GM20000 (cell line): ENCODE measurements around the gene ZNF415.

Experiments used
- DNase-seq: peaks from one replicate; pipeline ENCODE4 v3.0.0; 2012; ENCODE audit warnings: low spot score
- TF ChIP-seq, protein P1 (sequence below): IDR thresholded peaks from 2 replicates; pipeline ENCODE4 v1.5.1; 2012; ENCODE audit warnings: mild to moderate bottlenecking, control low read depth; ENCODE audit errors: extremely low read depth, missing control alignments

Gene ZNF415

DNA sequence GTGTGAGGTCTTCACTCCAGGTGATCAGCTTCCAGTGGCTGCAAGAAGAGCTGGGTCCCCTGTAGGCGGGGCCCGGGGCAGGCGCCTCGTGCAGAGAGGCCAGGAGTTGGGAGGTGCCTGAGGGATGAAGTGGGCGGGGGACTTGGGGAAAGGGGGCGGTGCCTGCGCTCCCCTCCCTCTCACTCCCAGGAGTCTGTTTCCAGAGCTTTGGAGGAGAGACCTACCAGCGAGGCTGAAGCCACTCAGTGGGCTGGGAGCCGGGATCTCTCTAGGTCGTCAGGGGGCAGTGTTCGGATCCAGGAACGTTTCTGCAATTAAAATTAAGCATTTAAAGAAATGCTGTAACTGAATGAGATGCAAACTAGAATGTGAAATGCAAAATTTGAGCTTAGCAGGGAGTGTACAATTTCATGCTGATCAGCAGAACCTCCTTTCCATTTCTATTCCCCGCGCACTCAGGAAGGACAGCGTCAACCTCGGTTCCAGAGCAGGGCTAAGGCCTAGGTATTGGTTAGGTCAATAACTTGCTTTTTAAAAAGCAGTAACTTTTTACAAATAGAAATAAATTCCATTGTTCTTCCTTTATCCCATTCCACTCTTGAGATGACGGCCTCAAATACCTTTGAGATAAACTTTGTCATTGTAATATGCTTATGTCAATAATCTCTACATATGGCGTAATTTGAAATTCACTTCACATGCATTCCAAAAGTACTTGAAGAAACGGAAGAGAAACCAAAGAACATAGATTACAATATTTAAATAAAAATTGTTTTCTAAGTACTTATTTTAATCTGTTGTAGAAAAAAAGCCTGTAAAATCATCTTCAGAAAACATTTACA, 41.1 kb downstream of the ZNF415 start:
- TF ChIP-seq, protein P1, sequence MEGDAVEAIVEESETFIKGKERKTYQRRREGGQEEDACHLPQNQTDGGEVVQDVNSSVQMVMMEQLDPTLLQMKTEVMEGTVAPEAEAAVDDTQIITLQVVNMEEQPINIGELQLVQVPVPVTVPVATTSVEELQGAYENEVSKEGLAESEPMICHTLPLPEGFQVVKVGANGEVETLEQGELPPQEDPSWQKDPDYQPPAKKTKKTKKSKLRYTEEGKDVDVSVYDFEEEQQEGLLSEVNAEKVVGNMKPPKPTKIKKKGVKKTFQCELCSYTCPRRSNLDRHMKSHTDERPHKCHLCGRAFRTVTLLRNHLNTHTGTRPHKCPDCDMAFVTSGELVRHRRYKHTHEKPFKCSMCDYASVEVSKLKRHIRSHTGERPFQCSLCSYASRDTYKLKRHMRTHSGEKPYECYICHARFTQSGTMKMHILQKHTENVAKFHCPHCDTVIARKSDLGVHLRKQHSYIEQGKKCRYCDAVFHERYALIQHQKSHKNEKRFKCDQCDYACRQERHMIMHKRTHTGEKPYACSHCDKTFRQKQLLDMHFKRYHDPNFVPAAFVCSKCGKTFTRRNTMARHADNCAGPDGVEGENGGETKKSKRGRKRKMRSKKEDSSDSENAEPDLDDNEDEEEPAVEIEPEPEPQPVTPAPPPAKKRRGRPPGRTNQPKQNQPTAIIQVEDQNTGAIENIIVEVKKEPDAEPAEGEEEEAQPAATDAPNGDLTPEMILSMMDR: no peak
- no peak for DNase-seq

DNA sequence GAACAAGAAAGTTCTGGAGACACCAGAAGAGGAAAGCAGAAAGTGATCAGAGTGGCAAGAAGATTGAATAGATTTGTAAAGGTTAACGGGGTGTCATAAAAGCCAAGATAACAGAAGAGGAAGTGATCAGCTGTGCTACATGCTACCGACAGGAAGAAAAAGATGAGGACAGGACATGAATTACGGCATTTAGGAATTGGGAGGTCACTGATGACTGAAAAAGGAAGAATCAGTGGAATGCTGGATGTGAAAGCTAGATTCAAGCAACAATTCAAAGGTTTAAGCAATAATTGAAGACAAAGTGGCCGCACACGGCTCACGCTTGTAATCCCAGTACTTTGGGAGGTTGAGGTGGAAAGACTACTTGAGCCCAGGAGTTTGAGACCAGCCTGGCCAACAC, 44.6 kb downstream of the ZNF415 start:
- TF ChIP-seq, protein P1: no peak

DNA sequence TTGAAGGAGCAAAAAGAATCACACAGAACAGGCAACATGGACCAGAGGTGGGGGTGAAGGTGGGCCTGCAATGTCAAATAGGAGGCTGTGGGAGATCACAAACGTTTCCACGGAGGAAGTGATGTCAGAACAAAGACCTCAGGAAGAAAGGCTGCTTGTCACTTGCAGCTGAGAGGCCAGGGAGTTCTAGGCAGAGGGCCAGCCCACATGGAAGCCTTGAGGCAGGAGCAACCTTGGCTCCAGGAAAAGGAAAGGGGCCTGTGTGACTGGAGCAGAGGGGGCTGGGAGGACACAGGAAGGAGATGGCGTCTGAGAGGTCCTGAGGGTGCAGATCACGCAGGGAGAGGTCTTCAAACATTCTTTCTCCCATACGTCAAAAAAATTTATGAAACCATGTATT, 45.8 kb downstream of the ZNF415 start:
- no peak for DNase-seq
- TF ChIP-seq, protein P1: no peak

More for the DNA sequence above, 44.6 kb downstream of the ZNF415 start:
- no peak for DNase-seq

DNA sequence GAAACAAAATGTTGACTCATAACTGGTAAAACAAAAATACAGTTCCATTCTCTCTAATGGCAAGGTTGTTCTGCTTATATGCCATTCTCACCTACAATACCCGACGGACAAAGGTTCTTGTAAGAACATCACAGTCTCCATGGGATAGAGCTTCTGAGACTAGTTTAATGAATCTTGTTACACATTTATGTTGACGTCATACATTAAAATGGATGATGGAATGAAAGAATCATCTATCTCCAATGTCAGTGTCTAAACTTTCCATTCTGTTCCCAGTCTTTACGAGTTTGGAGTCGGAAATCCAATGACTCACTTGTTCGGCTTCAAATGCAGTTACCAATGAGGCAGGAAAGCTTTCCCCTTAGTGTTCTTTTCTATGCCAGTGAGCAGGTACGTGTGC, 47.2 kb downstream of the ZNF415 start:
- TF ChIP-seq, protein P1: no peak
- DNase-seq: no peak

DNA sequence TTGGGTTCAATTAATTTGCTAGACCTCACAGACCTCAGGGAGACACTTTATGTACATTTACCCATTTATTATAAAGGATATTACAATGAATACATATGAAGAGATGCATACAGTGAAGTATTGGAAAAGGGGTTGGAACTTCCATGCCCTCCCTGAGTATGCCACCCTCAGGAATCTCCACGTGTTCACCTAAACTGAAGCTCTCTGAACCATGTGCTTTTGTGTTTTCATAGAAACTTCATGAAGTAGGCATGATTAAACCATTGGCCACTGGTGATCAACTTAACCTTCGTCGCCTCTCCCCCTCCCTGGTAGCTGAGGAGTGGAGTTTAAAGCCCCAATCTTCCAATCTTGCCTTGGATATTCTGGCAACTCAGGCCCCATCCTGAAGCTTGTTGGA, 49.8 kb downstream of the ZNF415 start:
- TF ChIP-seq, protein P1: no peak
- no peak for DNase-seq

DNA sequence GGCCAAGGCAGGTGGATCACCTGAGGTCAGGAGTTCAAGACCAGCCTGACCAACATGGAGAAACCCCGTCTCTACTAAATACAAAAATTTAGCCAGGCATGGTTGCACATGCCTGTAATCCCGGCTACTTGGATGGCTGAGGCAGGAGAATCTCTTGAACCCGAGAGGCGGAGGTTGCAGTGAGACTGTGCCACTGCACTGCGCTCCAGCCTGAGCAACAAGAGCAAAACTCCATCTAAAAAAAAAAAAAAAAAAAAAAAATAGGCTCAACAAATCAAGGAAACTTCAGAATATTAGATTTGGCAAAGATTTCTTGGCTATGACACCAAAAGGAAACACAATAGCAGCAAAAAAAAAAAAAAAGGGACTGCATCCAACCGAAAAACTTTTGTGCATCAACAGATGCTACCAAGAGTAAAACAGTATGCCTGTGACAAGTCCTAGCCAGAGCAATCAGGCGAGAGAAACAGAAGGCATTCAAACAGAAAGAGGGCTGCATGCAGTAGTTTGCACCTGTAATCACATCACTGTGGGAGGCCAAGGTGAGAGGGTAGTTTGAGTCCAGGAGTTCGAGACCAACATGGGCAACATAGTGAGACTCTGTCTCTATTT, 53.3 kb downstream of the ZNF415 start:
- no peak for DNase-seq

DNA sequence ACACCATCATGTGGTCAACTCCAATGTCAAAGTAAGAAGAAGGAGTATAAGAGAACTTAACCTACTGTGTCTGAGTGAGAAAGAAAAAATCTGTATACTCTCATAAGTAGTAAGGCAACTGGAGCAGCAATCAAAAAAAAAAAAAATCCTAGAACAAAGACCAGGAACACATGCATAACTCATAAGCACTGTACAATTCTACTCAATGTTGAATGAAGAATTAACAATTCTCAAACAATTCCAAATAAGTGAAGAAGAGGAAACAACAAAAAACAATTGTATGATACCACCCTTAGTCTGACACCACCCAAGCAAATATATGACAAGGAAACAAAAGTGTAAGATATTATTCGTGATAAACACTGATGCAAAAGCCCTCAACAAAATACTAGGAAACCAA, 54.0 kb downstream of the ZNF415 start:
- TF ChIP-seq, protein P1: no peak
- no peak for DNase-seq

More for the DNA sequence above, 53.3 kb downstream of the ZNF415 start:
- TF ChIP-seq, protein P1: no peak
